ENCODE results near the gene TRABD.
"Not testable (repeated sequence)": the region's sequence is repeated elsewhere in the genome, so short reads cannot be mapped to it uniquely, and the experiment has no call there.

The TRABD gene, protein sequence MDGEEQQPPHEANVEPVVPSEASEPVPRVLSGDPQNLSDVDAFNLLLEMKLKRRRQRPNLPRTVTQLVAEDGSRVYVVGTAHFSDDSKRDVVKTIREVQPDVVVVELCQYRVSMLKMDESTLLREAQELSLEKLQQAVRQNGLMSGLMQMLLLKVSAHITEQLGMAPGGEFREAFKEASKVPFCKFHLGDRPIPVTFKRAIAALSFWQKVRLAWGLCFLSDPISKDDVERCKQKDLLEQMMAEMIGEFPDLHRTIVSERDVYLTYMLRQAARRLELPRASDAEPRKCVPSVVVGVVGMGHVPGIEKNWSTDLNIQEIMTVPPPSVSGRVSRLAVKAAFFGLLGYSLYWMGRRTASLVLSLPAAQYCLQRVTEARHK

DNA sequence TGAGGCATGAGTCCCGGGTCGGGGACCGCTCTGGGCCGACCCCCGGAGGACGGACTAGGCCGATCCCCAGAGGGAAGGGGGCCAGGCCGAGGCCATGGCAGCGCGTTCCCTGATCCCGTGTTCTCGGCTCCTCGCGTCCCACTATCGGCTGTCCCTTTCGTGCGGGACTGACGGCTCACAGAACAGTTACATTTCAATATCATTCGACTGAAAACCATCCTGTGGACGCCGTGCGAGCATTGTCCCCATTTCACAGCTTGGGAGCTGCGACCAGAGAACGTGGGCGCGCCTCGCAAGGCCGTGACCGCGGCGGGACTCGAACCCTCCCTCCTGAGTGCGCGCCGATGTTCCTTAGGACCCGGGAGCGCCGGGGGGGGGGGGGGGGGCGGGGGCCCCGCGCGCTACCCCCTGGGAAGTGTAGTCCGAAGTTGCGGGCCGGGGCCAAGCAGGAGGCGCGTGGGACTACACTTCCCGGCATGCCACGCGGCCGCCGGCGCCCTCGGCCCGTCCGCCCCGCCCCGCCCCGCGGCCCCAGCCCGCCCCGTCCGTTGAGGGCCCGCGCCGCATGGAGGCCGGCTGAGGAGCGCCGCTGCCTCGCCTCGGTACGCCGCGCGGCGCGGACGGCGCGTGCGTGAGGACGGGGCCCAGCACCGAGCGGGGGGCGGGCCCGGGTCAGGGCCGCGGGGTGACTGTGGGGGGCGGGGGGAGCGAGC lies at the start of gene TRABD:
Gene TRABD (plus strand): TSS at position 539 of the 713 bp plus-strand sequence. CDS start 7,148 bp downstream, outside the sequence.
- DNase-seq (ENCODE audit: low spot score) (peak; percentile 76), FAIRE-seq (no peak)

DNA sequence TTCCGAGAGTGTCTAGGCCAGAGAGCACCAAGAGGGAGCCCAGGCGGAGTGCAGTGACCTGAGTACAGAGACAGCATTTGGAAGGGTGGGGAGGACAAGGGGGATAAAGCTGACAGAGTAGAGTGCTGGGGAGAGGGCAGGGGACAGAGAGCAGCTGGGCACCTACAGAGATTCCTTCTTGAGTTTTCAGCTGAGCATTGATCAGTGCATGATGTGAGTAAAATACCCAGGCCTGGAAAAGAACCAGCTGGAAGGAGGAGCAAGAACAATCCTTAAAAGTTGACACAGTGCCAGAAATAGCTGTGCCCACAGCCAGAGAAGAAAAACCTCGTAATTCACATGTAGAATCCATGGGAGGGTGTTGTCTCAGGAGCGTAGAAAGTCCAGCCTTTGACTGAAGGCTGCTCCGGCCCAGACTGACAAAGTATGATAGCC lies 49.1 kb upstream of the TRABD start:
- DNase-seq (ENCODE audit: low spot score) = no peak
- no peak for FAIRE-seq

DNA sequence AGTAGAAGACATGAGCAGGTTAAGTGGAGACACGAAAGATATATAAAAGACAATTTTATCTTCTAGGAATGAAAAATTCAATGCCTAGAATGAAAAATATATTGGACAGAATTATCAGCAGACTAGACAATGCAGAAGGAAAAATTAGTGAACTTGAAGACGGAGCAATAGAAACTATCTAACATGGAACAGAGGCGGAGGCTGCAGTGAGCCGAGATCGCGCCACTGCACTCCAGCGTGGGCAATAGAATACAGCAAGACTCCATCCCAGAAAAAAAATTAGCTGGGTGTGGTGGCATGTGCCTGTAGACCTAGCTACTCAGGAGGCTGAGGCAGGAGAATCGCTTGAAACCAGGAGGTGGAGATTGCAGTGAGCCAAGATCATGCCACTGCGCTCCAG lies 48.4 kb upstream of the TRABD start:
- not testable (repeated sequence) for FAIRE-seq; DNase-seq (ENCODE audit: low spot score)

DNA sequence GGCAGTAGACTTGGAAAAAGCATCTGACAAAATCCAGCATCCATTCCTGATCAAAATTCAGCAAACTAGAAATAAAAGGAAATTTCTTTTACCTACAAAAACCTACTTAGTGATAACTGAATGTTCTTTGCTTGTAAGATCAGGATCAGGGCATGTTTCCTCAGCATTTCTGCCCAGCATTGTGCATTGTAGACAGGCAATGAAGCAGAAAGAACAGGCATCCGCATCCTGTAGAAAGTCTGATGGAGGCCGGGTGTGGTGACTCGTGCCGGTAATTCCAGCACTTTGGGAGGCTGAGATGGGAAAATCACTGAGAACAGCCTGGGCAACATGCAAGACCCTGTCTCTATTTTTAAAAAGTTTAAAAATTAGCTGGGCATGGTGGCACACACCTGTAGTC lies 47.7 kb upstream of the TRABD start:
- FAIRE-seq (no peak), DNase-seq (ENCODE audit: low spot score) (no peak)

DNA sequence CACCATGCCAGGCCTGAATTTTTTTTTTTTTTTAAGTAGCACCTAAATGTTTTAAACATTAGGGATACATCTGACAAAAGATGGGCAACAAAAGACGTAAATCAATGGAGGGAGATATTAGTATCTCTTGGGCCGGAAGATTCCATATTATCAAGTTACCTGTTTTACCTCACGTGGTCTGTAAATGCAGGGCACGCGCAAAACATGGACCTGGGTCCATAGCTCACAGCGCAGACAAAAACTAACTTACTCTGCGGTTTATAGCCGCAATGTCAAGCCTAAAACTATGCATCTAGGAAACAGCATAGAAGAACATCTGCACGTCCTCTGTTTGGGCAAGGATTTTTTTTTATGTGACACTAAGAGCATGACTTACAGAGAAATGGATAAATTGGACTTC lies 46.7 kb upstream of the TRABD start:
- DNase-seq (ENCODE audit: low spot score) (no peak), FAIRE-seq (no peak)

DNA sequence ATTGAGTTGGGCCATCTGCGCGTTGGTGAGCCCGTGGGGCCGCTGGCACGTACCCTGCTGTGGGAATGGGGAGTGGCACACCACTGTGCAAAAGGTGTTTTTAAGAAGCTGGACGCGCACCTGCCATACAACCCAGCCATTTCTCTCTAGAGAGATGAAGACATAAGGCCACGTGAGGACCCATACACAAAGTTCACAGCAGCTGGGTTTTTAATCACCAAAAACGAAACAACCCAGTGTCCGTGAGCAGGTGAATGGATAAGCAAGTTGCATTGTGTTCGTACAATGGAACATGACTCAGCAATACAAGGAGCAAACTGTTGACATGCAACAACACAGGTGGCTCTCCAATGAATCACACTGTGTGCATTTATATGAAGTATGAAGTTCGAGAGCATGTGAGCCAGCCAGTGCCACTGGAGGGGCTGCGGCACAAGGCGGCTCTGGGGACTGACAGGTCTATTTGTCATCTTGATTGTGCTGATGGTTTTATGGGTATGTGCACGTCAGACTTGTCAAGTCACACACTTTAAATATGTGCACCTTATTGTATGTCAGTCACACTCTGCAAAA lies 45.8 kb upstream of the TRABD start:
- no peak for DNase-seq (ENCODE audit: low spot score)
- FAIRE-seq = no peak

DNA sequence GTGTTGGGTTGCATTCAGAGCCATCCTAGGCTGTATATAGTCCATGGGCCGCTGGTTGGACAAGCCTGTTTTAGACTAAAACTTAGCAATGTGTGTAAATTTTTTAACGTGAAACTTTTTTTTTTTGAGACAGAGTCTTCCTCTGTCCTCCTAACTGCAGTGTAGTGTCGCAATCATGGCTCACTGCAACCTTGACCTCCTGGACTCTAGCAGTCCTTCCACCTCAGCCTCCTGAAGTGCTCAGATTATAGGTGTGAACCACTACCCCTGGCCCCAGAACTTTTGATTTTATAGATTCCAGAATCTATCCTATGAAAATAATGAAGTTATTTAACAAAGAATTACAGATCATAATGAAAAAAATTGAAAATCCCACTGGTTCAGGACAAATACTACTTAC lies 45.1 kb upstream of the TRABD start:
- DNase-seq (ENCODE audit: low spot score) (no peak), FAIRE-seq (no peak)

DNA sequence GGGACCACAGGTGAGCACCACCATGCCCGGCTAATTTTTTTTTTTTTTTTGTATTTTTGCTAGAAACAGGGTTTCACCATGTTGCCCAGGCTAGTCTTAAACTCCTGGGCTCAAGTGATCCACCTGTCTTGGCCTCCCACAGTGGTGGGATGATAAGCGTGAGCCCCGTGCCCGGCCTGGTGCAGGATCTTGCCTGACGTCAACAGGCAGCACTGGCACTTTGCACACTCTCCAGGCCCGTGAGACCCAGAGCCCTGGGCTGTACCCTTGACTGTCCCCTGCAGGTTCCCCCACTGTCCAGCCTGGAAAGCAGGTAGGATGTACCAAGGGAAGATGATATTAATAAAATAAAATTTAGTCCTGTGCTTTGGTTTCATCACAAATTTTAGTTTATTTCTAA lies 44.3 kb upstream of the TRABD start:
- DNase-seq (ENCODE audit: low spot score) = no peak
- FAIRE-seq = no peak

DNA sequence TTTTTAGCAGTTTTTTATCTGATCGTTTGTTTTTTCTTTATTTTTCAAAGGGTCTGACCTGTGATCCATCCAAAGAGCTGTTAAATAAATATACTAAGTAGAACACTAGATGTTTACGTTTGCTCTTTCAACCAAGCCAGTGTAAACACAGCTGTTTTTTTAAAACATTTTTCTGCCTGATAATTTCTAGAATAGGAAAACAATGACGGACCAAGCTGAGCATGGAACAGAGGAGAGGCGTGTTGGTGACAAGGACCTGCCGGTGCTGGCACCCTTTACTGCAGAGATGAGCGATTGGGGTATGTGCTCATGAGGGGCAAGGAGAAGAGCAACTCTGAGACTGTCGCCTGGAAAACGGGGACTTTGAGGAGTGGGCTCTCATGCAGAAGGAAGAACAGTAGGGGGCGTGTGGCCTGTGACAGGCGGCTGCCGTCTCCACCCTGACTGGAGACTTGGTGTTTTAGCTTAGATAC lies 43.8 kb upstream of the TRABD start:
- FAIRE-seq = no peak
- DNase-seq (ENCODE audit: low spot score) = no peak

DNA sequence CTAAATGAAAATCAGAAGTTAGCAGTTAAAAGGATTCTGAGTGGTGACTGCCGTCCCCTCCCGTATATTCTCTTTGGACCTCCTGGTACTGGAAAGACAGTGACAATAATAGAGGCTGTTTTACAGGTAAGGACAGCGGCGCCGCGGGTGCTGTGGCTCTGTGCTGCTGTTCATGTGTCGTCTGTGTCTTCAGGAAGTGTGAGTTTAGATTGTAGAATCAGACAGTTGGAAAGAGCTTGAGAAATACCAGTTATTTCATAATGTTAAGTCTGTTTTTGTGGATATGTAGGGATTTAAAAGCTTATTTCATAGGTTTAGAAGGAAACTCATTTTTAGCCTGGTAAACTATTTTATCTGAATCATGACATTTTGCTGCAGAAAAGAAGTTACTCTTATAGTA lies 42.6 kb upstream of the TRABD start:
- DNase-seq (ENCODE audit: low spot score) (no peak), FAIRE-seq (no peak)

DNA sequence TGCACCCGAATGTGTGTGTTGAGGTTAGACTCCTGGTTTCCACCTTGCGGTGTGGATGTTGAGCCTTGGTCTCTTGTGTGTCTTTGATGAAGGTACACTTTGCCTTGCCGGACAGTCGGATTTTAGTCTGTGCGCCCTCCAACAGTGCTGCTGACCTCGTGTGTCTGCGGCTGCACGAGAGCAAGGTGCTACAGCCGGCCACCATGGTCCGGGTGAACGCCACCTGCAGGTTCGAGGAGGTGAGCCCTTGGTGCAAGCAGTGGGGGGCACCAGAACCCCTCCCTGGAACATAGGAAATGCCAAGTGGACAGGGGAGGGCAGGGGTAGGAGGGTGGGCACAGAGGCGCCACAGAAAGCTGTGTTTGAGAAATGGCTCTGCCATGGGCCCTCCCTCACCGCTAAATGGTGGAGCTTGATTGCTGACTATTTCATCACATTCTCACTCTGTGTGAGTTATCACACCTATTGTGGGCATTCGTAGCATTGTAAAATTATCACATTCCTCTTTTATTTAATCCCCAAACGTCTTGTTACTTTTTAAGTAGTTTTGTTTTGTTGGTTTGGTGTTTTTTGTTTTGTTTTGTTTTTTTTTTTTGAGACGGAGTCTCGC lies 41.6 kb upstream of the TRABD start:
- FAIRE-seq (no peak), DNase-seq (ENCODE audit: low spot score) (no peak)

DNA sequence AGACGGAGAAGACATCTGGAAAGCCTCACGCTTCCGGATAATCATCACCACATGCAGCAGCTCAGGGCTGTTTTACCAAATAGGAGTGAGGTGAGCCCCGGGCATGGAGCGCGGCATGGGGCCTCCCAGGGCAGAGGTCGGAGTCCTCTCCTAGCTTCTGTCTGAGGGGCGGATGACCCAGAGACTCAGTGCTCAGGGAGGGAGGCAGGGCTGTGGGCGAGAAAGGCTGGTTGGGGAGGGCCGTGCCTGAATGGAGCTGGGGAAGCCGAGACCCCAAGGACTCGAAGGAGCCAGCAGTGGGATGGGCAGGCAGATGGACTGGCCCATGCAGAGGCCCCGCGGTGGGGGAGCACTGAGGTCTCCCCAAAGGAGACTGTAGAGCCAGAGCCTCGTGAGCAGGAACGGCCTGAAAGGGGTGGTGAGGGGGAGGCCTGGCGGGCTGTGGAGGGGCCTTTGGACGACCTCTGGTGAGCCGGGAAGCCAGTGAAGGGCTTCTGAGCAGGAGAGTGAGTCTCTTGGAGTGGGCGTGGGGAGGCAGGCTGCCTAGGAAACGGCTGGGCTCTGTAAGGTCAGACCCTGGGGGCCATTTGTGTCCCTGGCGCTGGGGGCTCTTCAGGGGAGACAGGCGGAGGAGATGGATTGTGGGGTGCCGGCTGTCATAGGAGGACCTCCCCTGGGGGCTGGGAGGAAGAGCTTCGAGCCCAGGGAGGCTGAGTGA lies 39.8 kb upstream of the TRABD start:
- no peak for FAIRE-seq
- DNase-seq (ENCODE audit: low spot score) = no peak

DNA sequence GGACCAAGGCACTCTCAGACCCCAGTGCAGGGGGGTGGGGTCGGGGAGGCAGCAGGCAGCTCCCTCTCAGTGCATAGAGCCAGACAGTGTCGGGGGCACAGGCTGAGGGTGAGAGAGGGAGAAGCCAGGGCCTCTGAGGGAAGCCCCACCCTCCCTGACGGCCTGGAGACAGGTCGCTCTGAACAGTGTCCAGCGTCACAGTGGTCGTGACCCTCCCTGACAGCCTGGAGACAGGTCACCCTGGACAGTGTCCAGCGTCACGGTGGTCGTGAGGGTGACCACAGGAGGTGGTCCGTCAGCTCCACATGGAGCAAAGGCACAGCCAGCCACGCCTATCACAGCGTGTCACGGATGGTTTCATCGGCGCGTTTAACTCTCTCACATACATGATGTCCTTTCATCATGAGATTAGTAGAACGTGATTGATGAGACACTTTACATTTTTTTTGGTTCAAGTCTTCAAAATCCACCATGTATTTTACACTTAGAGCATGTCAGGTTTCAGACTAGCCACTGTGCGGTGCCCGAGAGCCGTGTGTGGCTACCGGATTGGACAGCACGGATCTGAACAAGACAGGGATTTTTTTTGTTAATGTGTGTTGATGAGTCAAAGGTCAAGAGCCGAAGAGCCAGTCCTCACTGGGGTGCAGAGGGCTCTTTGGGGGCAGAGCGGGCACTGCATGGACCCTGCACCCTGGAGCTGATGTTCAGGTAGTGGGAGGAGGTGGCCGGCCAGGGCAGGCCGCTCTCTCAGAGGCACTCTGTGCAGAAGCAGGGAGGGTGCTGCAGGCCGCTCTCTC lies 39.1 kb upstream of the TRABD start:
- peak; percentile 48 for DNase-seq (ENCODE audit: low spot score)
- FAIRE-seq = peak; percentile 68

DNA sequence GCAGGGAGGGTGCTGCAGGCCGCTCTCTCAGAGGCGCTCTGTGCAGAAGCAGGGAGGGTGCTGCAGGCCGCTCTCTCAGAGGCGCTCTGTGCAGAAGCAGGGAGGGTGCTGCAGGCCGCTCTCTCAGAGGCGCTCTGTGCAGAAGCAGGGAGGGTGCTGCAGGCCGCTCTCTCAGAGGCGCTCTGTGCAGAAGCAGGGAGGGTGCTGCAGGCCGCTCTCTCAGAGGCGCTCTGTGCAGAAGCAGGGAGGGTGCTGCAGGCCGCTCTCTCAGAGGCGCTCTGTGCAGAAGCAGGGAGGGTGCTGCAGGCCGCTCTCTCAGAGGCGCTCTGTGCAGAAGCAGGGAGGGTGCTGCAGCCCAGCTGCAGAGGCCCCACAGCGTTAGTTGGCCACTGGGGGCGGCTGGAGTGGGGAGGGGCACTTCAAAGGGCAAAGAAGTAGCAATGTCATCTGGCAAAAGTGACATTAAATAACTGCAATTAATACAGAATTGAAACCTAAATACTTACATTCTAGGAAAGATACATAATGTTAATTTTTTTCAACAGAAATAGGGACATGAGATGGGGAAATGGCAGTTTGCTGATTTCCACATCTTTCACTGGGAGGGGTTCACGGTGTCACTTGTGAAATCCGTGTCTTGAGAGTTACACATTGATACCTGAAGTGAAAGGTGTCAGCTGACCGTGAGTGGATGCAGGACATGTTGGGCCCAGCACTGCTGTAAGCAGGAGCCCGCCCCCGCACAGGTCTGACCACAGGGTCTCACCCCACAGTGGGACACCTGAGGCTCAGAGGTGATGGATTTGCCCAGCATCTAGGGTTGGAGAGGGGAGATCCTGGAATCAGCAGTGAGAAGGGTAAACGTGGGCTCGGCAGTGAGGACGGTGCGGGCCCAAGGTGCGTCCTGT lies 38.2 kb upstream of the TRABD start:
- not testable (repeated sequence) for DNase-seq (ENCODE audit: low spot score); FAIRE-seq

DNA sequence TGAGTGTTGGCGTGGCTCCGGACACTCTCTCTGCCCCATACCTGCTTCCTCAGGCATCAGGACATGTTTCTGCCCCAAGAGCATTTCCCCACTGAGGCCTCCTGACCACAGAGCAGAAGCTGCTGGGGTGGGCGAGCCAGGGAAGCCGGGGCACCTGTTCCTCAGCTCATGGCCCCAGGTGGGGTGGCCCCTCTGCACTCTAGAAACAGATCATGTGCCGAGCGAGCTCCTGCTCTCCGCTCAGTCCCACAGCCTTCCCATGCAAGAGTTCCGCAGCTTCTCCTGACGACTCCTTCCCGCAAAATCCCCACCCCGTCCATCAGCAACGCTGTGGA lies 37.6 kb upstream of the TRABD start:
- DNase-seq (ENCODE audit: low spot score) = no peak
- FAIRE-seq = no peak

DNA sequence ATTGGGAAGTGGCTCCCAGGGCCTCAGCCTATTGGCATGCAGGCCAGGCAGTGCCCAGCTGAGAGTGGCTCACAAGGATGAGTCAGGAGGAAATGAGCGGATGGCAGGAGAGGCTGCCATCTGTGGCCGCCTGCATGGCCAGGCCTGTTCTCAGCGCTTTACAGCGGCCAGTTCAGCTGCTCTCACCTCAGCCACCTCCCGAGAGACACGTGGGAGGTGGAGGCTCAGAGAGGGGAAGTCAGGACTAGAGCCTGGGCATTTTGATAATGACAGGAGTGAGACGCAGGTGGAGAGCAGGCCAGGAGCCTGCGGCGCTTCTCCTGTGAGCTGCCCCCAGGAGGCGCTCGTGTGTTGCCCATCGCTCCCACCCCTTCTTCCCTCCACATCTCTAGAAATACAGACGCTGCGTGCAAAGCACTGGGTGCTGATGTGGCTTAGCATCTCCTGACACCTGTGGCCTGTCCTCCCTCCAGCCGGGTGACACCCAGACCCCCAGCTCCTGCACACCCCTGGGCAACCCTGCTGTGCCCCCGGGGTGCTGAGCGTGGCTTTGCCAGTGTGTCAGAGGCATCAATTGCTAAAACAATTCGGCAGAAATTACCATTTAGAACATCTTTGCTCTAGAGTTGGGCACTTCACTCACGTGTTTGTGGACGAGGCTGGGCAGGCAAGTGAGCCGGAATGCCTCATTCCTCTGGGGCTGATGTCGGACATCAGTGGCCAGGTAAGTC lies 36.6 kb upstream of the TRABD start:
- FAIRE-seq (peak; percentile 60), DNase-seq (ENCODE audit: low spot score) (peak; percentile 84)

DNA sequence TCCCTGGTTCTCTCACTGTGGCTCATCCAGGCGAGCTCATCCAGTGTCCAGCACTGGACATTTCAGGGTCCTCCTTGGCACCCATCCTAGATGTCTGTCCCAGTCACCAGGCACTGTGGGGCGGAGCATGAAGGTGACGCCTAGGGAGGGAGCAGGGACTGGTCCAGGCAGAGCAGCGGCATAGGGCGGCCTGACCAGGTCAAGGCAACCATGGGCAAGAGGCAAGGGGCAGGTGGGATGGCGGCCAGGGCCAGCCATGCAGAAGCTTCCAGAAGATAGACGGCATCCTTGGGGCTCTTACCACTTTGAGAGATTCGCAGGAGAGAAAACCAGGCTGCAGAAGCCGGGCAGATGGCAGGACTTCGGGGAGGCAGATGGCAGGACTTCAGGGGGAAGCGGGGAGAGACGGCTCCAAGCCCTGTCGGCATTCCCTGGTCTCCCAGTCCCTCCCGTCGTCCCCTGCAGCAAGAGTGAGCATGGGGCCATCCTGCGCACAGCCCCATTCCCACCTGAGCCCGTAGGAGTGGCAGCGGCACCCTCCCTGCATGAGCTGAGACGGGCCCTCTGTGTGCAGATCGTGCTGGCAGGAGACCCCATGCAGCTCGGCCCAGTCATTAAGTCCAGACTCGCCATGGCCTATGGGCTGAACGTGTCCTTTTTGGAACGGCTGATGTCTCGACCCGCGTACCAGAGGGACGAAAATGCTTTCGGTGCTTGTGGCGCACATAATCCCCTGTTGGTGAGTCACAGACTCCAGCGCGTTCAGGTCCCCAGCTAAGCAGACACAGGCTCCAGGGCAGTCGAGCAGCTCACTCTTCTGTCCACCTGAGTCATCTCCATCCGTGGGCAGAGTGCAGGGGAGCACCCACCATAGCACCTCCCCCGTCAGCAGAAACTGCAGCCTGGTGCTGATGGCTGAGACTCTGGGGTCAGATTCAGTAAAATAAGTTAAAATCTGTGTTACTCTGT lies 35.3 kb upstream of the TRABD start:
- DNase-seq (ENCODE audit: low spot score) = peak; percentile 74
- peak; percentile 56 for FAIRE-seq
